Colonic mucosa (tissue), 4 donors: ENCODE results near the gene ABCB10. TPM values are rescaled to one million over a fixed set of nuclear protein-coding genes. Genes with fewer than 3 reads are reported as not detected.

ENCODE experiments used
- DNase-seq: peaks from one replicate; pipeline ENCODE4 v3.0.0-alpha.2; 2020
- H3K27ac ChIP-seq: fragments of 200-600 bp; one replicate; pipeline ENCODE4 v1.8.0; 2021
- H3K27me3 ChIP-seq: fragments of 200-600 bp; one replicate; pipeline ENCODE4 v1.8.0; 2021
- H3K36me3 ChIP-seq: fragments of 200-600 bp; one replicate; pipeline ENCODE4 v1.8.0; 2021
- H3K4me1 ChIP-seq: fragments of 200-600 bp; one replicate; pipeline ENCODE4 v1.8.0; 2021; ENCODE audit warnings: mild to moderate bottlenecking
- H3K4me3 ChIP-seq: fragments of 200-600 bp; one replicate; pipeline ENCODE4 v1.8.0; 2021
- H3K9ac ChIP-seq, 2 donors: one replicate each; pipeline ENCODE4 v1.7.0; 2013; ENCODE audit warnings: control low read depth in 2 of 2, low read depth in 2 of 2, low read length in 2 of 2
- H3K9me3 ChIP-seq: fragments of 200-600 bp; one replicate; pipeline ENCODE4 v1.8.0; 2021
- intact Hi-C: fragments of 100-400 bp; cut with DNase I; formaldehyde crosslinking; loops from one replicate; pipeline ENCODE4 v1.14.1; 2022
- total RNA-seq, 2 donors: library from RNA; stranded (reverse); fragmentation: NEBNext Ultra II Directional in 1 of 2; extraction: Animal tissue kit (Norgen Biotek cat#: 25700) in 1 of 2; gene quantifications; one replicate each; pipeline ENCODE4 v1.2.1, GENCODE V29; 2021
- TF ChIP-seq, protein P1 (sequence below): fragments of 200-600 bp; IDR thresholded peaks from one replicate; pipeline ENCODE4 v1.8.0; 2022; ENCODE audit warnings: antibody characterized with exemption, mild to moderate bottlenecking
- donor health status: healthy.
- donor health status: DM: no; HTN: no; CAD: no.
- donor health status: DM: no; HTN: no; CAD: no.

ABCB10 gene
- total RNA-seq, 2 donors from 2014 or later = 22.3 to 24.7 TPM

DNA sequence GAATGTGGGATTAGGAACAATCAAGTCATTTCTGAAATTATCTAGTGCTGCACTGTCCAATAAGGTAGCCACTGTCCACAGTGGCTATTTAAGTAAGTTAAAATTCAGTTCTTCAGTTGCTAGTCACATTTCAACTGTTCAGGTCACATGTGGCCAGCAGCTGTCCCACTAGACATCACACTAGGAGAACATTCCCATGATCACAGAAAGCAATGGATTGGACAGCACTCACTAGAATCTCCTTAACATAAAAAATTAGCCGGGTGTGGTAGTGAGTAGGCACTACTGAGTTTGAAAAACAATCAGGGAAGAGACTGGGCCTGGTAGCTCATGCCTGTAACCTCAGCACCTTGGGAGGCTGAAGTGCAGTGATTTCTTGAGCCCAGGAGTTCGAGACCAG is 84.0 kb downstream of the ABCB10 start:
- no peak for DNase-seq
- Histone ChIP-seq H3K4me1 (no peaks in the 10 kb centered on the region), H3K27me3 (no peaks in the 10 kb centered on the region), H3K27ac (no peak overlapping the region), H3K4me3 (no peak overlapping the region), H3K9me3 (no peaks in the 10 kb centered on the region), H3K36me3 (peaks cover 4% of the 10 kb centered on the region), H3K9ac (no peak overlapping the region)
- intact Hi-C loops = no loop called here
- TF ChIP-seq, protein P1, sequence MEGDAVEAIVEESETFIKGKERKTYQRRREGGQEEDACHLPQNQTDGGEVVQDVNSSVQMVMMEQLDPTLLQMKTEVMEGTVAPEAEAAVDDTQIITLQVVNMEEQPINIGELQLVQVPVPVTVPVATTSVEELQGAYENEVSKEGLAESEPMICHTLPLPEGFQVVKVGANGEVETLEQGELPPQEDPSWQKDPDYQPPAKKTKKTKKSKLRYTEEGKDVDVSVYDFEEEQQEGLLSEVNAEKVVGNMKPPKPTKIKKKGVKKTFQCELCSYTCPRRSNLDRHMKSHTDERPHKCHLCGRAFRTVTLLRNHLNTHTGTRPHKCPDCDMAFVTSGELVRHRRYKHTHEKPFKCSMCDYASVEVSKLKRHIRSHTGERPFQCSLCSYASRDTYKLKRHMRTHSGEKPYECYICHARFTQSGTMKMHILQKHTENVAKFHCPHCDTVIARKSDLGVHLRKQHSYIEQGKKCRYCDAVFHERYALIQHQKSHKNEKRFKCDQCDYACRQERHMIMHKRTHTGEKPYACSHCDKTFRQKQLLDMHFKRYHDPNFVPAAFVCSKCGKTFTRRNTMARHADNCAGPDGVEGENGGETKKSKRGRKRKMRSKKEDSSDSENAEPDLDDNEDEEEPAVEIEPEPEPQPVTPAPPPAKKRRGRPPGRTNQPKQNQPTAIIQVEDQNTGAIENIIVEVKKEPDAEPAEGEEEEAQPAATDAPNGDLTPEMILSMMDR = no peak

DNA sequence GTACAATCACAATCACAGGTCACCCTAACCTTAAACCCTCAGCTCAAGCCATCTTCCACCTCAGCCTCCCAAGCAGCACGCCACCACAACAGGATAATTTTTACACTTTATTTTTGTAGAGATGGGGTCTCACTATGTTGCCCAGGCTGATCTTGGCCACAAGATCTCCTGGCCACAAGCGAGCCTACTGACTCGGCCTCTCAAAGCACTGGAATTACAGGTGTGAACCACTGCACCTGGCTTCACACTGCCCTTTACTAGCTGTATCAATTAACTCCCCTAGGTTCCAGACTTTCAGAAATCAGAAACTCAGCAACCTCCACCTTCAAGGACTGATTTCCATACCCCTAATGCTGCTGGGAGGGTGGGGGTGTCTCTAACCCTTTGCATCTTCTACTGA is 87.3 kb downstream of the ABCB10 start:
- intact Hi-C loops = no loop called here
- Histone ChIP-seq H3K36me3 (peaks cover 7% of the 10 kb centered on the region), H3K9ac (no peak overlapping the region), H3K9me3 (no peaks in the 10 kb centered on the region), H3K4me3 (no peak overlapping the region), H3K4me1 (no peaks in the 10 kb centered on the region), H3K27ac (no peak overlapping the region), H3K27me3 (no peaks in the 10 kb centered on the region)
- TF ChIP-seq, protein P1 = no peak
- no peak for DNase-seq

DNA sequence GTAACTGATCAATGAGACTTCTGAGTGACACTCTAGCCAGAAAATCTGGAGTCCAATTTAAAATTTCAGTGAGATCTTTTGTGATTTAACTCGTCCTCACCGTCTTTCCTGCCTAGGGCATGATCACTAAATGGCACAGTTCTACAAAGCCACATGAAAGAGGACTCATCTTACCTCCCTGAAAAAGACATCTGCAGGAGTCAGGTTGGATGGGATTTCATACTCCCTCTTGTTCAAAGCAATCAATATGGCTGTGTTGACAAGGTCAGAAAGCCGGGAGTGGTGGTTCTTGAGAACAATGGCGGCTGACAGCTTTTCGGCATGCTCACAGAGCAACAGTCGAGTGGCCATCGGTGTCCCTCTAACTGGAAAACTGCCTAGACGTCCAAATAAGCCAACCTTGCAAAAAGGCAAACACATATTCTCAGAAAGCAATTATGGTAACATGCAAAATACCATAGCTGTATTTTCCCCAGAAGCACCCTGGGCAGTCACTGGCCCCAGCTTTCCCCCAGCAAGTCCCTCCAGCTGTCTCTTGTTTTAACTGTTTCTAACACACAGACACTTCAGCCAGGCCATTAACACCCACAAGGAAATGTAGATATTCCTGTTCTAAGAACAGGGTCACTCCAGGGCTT is 88.0 kb downstream of the ABCB10 start:
- Histone ChIP-seq H3K4me3 (no peak overlapping the region), H3K27ac (no peak overlapping the region), H3K9me3 (no peaks in the 10 kb centered on the region), H3K9ac (no peak overlapping the region), H3K4me1 (no peaks in the 10 kb centered on the region), H3K27me3 (no peaks in the 10 kb centered on the region), H3K36me3 (peaks cover 7% of the 10 kb centered on the region)
- no peak for DNase-seq
- intact Hi-C loops = no loop called here
- TF ChIP-seq, protein P1 = no peak

DNA sequence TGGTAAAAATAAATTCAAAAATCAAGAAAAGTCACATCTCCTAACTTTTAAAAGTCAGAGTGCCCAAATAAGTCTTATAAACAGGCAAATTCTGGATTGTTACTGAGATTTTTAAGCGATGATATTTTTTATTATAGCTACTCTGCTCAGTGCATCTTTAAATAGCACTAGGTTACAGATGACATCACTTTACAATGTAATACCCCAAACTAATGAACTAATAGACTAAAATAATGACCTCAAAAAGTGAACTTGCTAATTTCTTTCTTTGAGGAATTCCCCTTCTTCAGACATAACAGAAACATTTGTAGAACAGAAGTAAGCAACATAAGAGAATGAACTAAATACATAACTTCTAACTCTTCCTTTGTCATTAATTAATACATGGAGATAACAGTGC is 91.6 kb downstream of the ABCB10 start:
- TF ChIP-seq, protein P1 = no peak
- no peak overlapping the region for H3K27ac ChIP-seq
- intact Hi-C loops = no loop called here
- no peak for DNase-seq
- no peak overlapping the region for H3K4me3 ChIP-seq
- H3K9ac ChIP-seq = no peak overlapping the region
- H3K4me1 ChIP-seq = no peaks in the 10 kb centered on the region
- peaks cover 7% of the 10 kb centered on the region for H3K36me3 ChIP-seq
- no peaks in the 10 kb centered on the region for H3K27me3 ChIP-seq
- no peaks in the 10 kb centered on the region for H3K9me3 ChIP-seq

Other genes starting within 250 kb of the ABCB10 start
- 1 to 10 TPM; 5.2 to 6.2 TPM for gene CCSAP, start 215.7 kb downstream of the ABCB10 start, total RNA-seq
- 1 to 10 TPM in 1 of 2 donors, not detected in 1; 2.4 TPM for gene ACTA1, start 124.6 kb downstream of the ABCB10 start, total RNA-seq
- 10 to 100 TPM; 25.9 to 37.8 TPM for gene NUP133, start 50.4 kb downstream of the ABCB10 start, total RNA-seq
- 10 to 100 TPM; 20.9 to 24.3 TPM for gene TAF5L, start 67.4 kb upstream of the ABCB10 start, total RNA-seq
- 1 to 10 TPM; 5.7 to 10.0 TPM for gene URB2, start 67.5 kb upstream of the ABCB10 start, total RNA-seq